IPS DF 19.7 (cell line): ENCODE data around the gene MTCL1.

Source experiments
- DNase-seq: peaks from one replicate; pipeline ENCODE4 v3.0.0-alpha.2; 2013; ENCODE audit warnings: low read depth, low spot score

Gene MTCL1

GRCh38 chr18:8711736-8712135 is 6.4 kb downstream of the MTCL1 start:
- no peak for DNase-seq

DNA sequence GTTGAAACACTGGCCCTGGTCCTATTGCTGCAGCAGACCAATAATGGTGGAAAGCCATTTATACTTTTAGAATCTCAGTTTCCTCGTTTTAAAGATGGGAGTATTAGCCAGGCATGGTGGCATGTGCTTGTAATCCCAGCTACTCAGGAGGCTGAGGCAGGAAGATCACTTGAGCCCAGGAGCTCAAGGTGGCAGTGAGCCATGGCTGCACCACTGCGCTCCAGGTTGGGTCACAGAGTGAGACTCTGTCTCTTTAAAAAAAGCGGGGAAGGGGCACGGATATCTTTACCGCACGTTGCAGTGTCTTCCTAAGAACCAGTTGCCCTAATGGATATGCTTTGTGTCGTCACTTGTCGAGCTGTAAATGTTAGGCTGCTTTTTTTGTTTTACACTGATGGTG is 8.3 kb downstream of the MTCL1 start:
- no peak for DNase-seq

DNA sequence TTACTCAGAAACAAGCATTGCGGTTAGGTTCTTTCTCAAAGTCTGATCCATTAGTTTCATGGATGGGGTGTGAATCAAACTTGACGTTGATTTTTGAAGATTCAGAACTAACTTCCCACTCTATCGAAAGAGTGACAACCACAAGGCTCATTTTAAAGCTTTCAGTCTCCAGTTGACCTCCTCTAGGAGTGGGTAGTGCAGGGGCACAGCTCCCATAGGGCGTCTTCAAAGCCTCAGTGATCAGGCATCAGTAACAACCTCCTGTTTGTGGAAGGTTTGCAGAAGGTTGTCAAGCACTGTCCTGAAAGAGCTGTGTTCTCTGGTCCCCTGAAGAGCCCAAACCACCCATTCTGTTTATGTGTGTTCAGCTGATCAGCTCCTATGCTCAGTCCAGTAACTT is 10.2 kb downstream of the MTCL1 start:
- DNase-seq, result no peak

DNA sequence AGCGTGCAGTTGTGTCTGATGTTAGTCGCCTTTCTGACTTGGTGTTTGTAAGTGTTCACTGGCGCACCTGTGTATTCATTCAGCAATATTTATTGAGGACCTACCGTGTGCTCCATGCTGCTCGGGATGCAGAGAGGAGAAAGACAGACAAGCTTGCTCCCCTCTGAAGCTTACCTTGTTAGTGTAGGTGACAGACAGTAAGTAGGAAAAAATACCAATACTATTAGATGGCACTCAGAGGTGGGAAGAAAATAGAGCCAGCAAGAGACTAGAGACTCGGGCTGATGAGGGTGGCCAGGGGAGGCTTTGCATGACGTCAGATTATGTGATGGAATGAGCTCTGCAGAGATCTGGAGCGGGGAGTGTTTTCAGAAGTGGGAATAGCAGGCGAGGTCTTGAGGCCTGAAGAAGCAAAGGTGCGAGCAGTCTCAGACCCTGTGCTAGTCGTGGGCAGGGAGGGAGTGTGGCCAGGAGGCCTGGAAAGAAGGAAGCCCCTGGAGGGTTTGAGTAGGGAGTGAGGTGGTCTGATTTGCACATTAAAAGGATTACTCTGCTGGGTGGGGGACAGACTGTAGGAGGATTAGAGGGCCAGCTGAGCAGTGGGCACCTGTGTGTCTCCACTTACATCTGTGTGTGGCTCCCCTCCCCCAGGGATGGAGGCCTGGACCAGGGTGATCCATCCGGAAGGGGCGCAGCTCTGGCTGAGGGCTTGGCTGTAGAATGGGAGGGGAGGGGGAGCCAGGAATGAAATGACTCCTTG is 11.8 kb downstream of the MTCL1 start:
- DNase-seq, result peak; percentile 77

GRCh38 chr18:8718401-8718913 is 13.1 kb downstream of the MTCL1 start:
- DNase-seq, result no peak

DNA sequence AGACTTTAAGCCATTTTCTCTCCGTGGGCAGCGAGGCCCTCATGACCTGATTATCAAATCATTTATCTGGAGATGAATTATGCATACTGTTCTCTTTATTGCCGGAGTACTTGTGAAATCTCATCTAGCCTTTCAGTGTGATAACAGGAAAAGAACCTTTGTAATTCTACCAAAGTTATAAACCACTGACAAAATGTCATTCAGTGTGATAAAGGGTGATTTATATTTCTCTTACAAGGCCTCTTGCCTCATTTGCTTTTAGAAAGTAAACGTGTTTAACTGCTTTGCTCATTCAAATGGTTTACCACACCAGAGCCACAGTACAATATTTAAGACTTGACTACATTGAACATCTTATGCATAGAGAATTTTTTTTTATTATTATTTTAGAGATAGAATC is 13.8 kb downstream of the MTCL1 start:
- DNase-seq, result no peak

DNA sequence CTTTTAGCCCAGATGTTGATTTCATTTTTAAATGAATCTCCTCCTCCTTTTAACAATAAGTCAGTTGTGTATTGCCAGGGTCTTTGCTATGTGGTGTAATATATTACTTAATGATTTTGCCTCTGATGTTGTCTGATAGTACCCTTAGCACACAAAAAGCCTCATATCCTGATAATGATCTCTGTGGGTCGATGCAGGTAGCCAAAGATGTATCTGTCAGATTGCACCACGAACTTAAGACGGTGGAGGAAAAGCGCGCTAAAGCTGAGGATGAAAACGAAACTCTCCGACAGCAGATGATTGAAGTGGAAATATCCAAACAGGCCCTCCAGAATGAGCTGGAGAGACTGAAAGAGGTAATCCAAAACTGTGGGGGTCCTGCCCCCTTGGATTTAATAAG is 14.8 kb downstream of the MTCL1 start:
- DNase-seq, result no peak

- DNase-seq, result no peak
These were observed 15.8 kb downstream of the MTCL1 start for GRCh38 chr18:8721094-8721669.

DNA sequence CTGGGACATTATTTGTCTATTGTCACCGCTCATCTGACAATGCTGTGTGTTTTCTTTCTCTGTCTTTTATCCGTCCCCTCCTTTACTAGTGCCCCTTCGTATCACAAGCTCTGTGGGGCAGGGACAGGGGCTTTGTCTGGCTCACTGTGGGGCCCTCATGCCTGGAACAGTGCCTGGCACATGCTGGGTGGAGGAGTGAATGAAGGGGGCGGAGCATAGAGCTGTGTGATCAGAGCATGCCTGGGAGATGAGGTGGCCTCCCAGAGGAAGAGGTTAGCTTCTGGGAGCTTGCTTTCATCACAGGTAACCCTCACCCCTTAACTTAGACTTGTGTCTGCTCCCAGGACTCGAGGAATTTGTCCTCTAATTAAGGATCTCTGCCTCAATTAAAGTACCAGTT is 16.4 kb downstream of the MTCL1 start:
- no peak for DNase-seq

GRCh38 chr18:8722946-8723820 is 17.8 kb downstream of the MTCL1 start:
- DNase-seq, result no peak

GRCh38 chr18:8724452-8724851 is 19.1 kb downstream of the MTCL1 start:
- DNase-seq, result no peak

DNA sequence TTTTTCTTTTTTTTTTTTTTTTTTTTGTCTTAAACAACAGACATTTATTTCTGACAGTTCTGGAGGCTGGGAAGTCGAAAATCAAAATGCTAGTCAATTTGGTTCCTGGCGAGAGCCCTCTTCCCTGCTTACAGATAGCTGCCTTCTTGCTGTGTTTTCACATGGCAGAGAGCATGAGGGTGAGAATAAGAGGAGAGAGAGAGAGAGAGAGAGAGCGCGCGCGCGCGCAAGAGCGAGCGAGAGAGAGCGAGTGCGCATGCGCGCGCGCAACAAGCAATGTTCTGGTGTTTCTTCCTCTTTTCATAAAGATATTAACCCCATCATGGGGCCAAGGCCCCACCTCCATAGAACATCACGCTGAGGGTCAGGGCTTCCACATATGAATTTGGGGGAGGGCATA is 20.9 kb downstream of the MTCL1 start:
- DNase-seq, result no peak

DNA sequence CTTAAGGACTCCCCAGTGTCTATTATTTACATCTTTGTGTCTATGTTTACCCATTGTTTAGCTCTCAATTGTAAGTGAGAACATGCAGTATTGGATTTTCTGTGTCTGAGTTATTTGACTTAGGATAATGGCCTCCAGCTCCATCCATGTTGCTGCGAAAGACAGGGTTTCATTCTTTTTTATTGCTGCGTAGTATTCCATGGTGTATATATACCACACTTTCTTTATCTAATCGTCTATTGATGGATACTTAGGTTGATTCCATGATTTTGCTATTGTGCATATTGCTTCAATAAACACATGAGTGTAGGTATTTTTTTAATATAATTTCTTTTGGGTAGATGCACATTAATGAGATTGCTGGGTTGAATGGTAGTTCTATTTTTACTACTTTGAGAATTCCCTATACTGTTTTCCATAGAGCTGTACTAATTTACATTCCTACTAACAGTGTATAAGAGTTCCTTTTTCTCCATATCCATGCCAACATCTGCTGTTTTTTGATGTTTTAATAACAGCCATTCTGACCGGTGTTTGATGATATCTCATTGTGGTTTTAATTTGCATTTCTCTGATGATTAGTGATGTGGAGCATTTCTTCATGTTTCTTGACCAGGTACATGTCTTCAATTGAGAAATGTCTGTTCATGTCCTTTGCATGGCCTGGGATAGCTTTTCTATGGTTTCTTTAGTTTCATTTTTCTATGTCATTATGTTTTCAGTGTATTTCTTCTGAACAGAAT is 21.8 kb downstream of the MTCL1 start:
- no peak for DNase-seq

GRCh38 chr18:8730080-8730827 is 24.9 kb downstream of the MTCL1 start:
- DNase-seq, result no peak

DNA sequence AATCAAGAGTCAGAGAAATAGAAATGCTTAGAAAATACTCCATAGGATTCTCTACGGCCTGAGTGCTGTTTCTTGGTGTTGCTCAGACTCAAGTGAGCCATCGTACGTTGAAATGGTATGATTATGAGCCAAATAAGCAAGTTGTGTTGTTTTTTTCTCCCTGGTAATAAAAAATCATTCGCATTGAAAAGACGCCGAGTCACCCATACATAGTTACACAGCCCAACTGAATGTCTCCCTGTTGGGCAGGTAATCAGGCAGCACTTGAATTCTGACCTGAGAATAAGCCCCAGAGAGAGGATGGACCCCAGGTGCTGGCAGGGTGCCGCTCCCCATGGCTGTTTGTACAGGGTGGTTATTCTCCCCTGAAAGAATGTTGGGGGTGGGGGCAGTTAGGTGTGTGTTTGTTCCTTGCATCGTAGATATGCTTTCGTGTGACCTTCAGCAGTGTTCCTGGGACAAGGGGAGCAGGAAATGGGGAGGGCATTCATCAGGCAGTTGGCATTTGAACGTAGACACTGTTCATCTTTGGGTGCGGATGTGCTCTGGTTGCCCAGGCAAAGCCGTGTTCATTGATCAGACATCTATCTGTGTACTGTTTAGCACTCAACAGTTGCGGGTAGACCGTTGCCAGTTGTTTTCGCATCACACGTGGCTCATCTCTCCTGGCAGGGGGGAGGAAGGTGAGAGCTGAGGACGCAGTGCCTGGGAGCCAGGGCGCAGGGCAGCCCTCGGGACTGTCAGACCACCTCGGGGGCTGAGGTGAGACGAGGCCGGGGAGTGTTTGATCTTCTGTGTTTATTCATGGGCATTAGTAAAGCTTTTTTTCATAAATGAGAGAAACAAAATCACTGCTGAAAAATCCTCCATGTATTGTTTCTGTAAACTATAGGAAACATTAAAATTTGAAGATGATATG is 27.3 kb downstream of the MTCL1 start:
- no peak for DNase-seq

- DNase-seq, result no peak
These were observed 29.1 kb downstream of the MTCL1 start for GRCh38 chr18:8734496-8734895.

- no peak for DNase-seq
These were observed 29.9 kb downstream of the MTCL1 start for GRCh38 chr18:8735274-8735673.

DNA sequence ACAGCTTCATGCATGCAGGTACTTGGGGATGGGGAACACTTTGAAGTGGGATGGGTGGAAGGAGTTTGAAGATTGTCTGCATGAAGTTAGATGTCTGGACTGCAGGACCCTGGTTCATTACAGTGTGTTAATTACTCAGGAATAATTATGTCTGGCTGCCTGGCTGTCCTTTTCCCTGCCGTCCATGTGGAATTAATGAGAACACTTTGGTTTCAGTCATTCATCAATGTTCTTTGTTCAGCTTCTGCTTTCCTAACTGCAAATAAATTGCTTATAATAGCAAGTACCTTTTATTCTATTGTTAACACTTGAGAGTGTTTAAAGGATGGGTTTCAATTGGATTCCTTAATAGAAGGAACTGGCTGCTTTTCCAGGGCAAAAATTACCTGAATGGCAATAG is 35.8 kb downstream of the MTCL1 start:
- no peak for DNase-seq

GRCh38 chr18:8741532-8741931 is 36.2 kb downstream of the MTCL1 start:
- no peak for DNase-seq
